CD4-positive, alpha-beta T cell treated with Interleukin-21 for 1 hour (primary cell): Measurements from ENCODE around the gene FALEC.
"Not testable (repeated sequence)": the region's sequence is repeated elsewhere in the genome, so short reads cannot be mapped to it uniquely, and the experiment has no call there.

Source experiments
- DNase-seq: peaks from one replicate; pipeline ENCODE4 v3.0.0-alpha.2; 2020

FALEC gene

DNA sequence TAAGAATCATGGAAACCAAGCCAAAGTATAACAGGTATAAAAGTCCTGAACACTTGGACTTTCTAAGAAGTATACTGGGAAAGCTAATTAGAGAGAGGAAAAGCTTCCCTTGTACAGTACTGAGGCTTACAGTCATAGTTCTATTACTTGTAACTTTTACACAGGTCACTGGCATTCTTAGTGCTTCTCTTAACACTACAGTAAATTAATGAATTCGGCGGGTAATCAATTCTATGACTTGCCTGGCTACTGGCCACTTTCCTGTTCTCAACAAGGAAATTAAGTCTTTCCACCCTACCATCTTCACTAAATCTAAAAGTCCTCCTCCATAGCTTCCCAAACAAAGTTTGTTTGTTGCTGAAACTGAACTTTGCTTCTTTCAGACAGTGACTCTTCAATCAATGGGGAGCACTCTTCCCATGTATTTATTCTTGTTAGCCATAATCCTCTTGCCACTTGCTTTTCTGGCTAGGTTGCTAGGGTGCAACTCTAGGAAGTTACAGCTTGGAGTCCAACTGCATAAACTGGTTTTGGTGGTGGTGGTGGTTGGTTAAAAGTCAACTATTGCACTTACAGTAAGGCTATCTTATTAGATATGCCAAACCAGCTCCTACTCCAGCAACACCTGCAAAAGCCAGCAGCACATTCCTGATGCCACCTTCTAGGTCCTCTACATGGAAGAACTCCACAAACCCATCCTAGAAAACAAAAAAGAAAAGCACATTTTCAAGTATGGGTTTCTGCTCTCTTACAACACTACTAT lies 61.4 kb downstream of the FALEC start:
- peak; percentile 43 for DNase-seq

DNA sequence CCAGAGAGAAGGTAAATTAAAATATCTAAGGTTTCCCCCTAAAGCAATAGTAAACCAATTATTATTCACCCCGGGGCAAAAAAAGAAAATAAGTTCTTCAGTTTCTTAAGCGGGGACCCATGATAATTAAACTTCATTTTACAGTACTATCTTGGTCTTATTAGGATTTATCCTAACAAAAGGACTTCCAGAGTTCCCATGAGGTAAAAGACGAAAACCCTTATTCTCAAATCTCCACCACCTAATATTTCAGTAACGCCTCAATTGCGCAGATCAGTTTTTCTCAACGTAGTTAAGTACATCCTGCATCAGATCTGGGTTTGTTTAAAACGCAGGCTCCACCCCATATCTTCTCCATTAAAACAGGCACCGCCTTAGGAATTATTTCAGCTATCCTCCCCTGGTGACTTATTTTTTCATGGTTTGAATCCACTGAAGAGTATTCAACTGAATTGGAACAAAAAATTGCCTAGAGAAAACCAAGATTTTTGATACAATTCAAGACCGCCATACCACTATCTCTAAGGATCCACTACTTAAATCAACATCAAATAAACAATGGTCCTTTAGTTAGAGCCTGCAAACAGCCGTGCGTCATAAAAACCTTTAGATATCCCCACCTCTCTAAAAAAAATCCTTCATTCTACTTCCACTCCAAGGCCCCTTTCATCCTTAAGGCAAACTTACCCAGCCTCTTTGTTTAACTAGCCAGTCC lies 62.2 kb downstream of the FALEC start:
- DNase-seq = peak; percentile 65

DNA sequence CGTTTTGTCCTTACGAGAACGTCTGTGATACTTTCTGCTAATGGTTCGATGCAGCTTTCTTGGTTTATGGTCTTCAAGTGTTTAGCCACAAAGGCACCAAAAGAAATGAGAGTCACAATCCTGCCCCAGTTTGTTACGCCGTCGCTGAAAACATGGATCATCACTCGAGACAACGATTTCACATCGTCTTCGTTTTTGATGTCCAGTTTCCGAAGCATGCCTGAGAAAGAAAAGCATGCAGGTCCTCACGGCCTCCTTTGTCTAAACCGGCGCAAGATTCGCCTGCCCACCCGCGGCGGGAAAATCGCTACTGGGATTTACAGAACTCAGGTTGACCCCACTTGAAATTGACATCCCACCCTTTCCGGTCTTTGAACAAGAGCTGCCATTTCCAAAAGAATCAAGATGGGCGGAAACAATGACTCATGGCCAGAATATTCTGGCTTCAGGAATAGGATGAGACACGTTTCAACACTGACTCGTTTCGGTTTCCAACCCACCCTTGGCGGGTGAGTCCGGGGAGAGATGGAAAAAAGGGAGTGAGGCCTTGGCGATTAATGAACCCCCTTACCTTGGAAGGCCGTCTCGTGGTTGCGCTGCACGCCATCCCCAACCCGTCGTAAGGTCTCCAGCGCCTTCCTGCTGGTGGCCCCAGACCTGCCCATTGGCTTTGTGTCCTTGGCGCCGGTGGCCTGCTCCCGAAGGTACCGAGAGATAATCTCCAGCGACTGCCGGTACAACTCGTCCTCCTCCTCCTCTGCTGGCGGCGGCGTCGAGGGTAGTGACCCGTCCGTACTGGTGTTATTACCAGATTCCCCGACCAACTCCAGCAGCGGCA lies 62.9 kb downstream of the FALEC start:
- DNase-seq = peak; percentile 67

DNA sequence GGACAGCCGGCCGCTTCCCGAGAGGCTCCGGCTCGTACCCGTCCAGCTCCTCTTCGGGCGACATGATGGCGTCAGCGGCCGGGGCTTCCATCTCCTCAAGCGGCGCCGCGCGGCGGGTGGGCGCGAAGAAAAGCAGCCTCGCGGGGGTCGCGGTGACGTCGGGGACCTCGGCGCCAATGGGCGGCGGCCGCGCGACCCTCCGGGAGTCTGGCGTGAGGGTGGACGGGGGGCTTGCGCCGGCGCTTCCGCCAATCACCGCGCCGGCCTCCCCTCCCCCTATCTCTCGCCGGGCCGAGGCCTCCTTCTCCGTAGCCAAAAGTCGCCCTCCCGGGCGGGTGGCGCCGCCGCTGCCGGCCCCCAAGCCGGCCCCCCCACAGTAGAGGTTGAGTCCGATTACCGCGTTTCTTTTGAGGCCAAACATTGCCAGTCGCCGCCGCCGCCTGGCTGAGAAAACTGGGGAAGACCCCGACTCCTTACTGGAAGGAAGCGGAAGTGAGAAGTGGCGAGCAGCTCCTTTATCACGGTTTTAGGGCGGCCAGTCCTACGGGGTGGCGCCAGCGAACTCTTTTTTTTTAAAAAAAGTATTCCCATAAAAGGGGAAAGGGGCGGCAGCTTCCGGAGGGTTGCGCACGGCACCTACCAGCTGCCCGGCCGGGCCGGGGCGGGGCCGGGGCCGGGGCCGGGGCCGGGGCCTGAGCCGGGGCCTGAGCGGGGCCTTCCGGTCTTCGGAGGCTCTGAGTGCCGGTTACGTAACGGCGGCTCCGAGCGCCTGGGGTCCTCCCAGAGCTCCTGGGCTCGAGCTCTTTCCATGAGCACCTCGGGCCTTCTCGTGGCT lies 63.8 kb downstream of the FALEC start, which contains the start of gene MCL1:
MCL1 (minus strand) TSS at position 501 of the 835 bp plus-strand sequence; CDS start at position 421, 80 bp downstream.
- peak; percentile 96 for DNase-seq

DNA sequence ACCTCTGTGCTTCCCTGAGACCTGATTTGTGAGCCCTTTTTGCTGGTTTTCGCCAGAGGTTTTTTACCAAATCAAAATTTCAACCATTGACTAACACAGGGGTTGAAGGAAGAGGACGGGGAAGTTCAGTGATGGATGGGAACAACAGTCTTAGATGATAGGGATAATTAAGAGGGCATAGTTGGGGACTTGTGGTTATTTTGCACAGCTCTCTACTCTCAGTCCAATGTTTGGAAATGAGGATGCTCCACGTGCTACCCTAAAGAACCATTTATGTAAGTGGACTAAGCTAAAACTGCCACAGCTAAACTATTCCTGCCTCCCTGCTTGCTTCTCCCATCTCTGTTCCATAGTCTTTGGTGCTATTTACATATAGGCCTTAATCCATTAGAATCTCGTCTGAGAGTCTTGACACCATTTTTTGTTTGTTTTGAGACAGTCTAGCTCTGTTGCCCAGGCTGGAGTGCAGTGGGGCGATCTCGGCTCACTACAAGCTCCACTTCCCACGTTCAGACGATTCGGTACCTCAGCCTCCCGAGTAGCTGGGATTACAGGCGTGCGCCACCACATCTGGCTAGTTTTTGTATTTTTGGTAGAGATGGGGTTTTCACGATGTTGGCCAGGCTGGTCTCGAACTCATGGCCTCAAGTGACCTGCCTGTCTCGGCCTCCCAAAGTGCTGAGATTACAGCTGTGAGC lies 64.5 kb downstream of the FALEC start:
- no peak for DNase-seq

DNA sequence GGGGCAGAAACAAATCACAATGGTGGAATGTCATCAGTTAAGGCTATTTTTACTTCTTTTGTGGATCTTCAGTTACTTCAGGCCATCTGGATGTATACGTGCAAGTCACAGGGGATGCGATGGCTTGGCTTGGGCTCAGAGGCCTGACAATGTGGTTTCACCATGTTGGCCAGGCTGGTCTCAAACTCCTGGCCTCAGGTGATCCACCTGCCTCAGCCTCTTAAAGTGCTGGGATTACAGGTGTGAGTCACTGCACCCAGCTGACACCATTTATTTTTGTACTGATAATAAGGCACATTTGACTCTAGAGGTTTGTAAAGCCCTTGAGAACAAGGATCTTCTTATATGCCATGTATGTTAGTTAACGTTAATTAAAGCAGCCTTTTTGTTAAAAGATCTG lies 65.4 kb downstream of the FALEC start:
- not testable (repeated sequence) for DNase-seq

DNA sequence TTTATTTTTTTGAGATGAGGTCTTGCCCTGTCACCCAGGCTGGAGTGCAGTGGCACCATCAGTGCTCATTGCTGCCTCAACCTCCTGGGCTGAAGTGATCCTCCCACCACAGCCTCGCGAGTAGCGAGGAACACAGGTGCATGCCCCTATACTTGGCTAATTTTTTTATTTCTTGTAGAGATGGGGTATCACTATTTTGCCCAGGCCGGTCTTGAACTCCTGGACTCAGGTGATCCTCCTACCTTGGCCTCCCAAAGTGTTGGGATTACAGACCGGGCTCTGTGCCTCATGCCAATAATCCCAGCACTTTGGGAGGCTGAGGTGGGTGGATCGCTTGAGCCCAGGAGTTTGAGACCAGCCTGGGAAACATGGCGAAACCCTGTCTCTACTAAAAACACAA lies 65.9 kb downstream of the FALEC start:
- DNase-seq = not testable (repeated sequence)

DNA sequence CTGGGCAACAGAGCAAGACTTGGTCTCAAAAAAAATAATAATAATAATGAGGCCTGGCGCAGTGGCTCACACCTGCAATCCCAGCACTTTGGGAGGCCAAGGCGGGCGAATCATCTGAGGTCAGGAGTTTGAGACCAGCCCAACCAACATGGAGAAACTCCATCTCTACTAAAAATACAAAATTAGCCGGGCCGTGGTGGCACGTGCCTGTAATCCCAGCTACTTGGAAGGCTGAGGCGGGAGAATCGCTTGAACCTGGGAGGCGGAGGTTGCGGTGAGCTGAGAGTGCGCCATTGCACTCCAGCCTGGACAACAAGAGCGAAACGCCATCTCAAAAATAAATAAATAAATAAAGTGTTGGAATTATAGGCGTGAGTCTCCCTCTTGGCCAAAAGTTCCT lies 66.4 kb downstream of the FALEC start:
- DNase-seq = not testable (repeated sequence)

DNA sequence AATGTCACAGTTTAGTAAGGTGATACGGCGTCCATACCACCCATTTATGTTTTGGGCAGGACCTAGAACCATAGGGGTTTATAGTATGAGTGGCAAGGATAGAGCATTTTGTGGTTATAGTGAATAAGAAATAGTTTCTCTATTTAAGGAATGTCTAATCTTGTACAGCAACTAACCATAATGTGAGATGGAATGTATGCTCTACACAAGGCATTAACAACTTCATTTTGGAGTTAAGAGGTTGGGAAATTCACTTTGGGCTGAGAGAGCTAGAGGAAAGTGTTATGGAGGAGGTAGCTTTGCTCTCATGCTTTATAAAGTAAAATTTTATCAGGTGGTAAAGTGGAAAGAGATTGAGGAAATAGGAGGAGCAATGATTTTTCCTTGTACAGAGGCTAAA lies 66.8 kb downstream of the FALEC start:
- no peak for DNase-seq
